Endothelial cell of hepatic sinusoid (primary cell): ENCODE measurements around the gene FMO5.
"Not testable (repeated sequence)": the region's sequence is repeated elsewhere in the genome, so short reads cannot be mapped to it uniquely, and the experiment has no call there.

Experiments used
- in situ Hi-C: cut with HindIII; loops from 2 replicates; pipeline ENCODE4 v1.10.0; 2017; ENCODE audit warnings: low sequenced_read_pairs

FMO5 gene

GRCh38 chr1:147225193-147225730, at the start of gene FMO5:
FMO5 (minus strand) TSS chr1:147225339; CDS start chr1:147225029, 310 bp downstream.
- in situ Hi-C loops = no loop called here

- in situ Hi-C loops = no loop called here
These were observed 48.5 kb upstream of the FMO5 start for GRCh38 chr1:147273409-147274336.

GRCh38 chr1:147272042-147272441, 46.9 kb upstream of the FMO5 start:
- in situ Hi-C loops = no loop called here

GRCh38 chr1:147270721-147271120, 45.6 kb upstream of the FMO5 start:
- in situ Hi-C loops = no loop called here

- in situ Hi-C loops = no loop called here
These were observed 42.6 kb upstream of the FMO5 start for GRCh38 chr1:147267711-147268110.

GRCh38 chr1:147266381-147266780, 41.2 kb upstream of the FMO5 start:
- in situ Hi-C loops = no loop called here

- in situ Hi-C loops = no loop called here
These were observed 39.1 kb upstream of the FMO5 start for GRCh38 chr1:147264158-147264768.

- in situ Hi-C loops = no loop called here
These were observed 35.8 kb upstream of the FMO5 start for GRCh38 chr1:147260956-147261355.

GRCh38 chr1:147252540-147252939, 27.4 kb upstream of the FMO5 start:
- in situ Hi-C loops = no loop called here

- in situ Hi-C loops = no loop called here
These were observed 22.6 kb upstream of the FMO5 start for GRCh38 chr1:147247656-147248238.

- in situ Hi-C loops = no loop called here
These were observed 21.9 kb upstream of the FMO5 start for GRCh38 chr1:147246910-147247655.

- in situ Hi-C loops = no loop called here
These were observed 21.0 kb upstream of the FMO5 start for GRCh38 chr1:147246044-147246690.

- in situ Hi-C loops = no loop called here
These were observed 20.5 kb upstream of the FMO5 start for GRCh38 chr1:147245586-147246021.

GRCh38 chr1:147245129-147245528, 20.0 kb upstream of the FMO5 start:
- in situ Hi-C loops = no loop called here

- in situ Hi-C loops = no loop called here
These were observed 18.7 kb upstream of the FMO5 start for GRCh38 chr1:147243841-147244240.

GRCh38 chr1:147243228-147243685, 18.1 kb upstream of the FMO5 start:
- in situ Hi-C loops = no loop called here

GRCh38 chr1:147242449-147243227, 17.5 kb upstream of the FMO5 start, which contains the start of gene CHD1L:
CHD1L (plus strand) TSS chr1:147242684; CDS start chr1:147242704, 20 bp downstream.
- in situ Hi-C loops = no loop called here

GRCh38 chr1:147241934-147242448, 16.9 kb upstream of the FMO5 start:
- in situ Hi-C loops = no loop called here

GRCh38 chr1:147240131-147240721, 15.1 kb upstream of the FMO5 start:
- in situ Hi-C loops = not testable (repeated sequence)
